SH-SY5Y (cell line): ENCODE measurements around the gene TSEN2.

Experiments used
- GATA2 ChIP-seq: IDR thresholded peaks from 2 replicates; pipeline ENCODE4 v1.6.1; 2011; ENCODE audit warnings: mild to moderate bottlenecking, low read depth, low read length
- GATA3 ChIP-seq: IDR thresholded peaks from 2 replicates; pipeline ENCODE4 v1.6.1; 2011; ENCODE audit warnings: low read depth, mild to moderate bottlenecking, low read length, moderate library complexity

DNA sequence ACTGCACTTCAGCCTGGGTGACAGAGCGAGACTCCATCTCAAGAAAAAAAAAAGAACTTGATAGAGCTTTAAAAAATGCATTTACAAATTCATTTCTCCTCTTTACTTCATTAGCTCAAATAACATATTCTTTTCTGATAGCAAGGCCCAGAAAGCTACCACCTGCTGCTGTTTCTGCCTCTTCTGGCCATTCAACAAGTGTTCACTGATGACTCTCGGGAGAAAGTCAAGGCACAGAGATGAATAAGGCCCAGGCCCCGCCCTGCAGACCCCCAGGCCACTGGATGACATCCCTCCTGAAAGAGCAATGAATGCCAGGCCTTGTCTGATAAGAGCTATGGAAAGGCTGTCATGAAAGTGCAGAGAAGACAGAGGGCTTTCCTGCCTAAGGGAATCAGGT is 13.6 kb upstream of the TSEN2 start:
- TF ChIP-seq GATA2 (no peak), GATA3 (no peak)
